DOHH2 (cell line): Measurements from ENCODE around the gene SMIM23.

ENCODE experiments used
- H3F3A ChIP-seq: fragments of 200-600 bp; sonication (generic), shearing (Covaris generic); 2 replicates; pipeline ENCODE4 v1.6.0; 2016; ENCODE audit warnings: antibody characterized with exemption, mild to moderate bottlenecking; ENCODE audit not compliant: control insufficient read depth, insufficient read depth
- H3K27ac ChIP-seq: fragments of 200-600 bp; sonication (generic); 2 replicates; pipeline ENCODE4 v1.5.1; 2014; ENCODE audit warnings: low read depth, mild to moderate bottlenecking, low read length, moderate library complexity
- H3K27me3 ChIP-seq: fragments of 200-600 bp; sonication (generic); 2 replicates; pipeline ENCODE4 v1.6.1; 2014; ENCODE audit warnings: mild to moderate bottlenecking, low read length, mixed read lengths; ENCODE audit not compliant: control insufficient read depth
- H3K36me3 ChIP-seq: fragments of 200-600 bp; sonication (generic); 2 replicates; pipeline ENCODE4 v1.6.1; 2014; ENCODE audit warnings: mild to moderate bottlenecking, low read length, moderate library complexity, mixed read lengths; ENCODE audit not compliant: control insufficient read depth
- H3K4me1 ChIP-seq: fragments of 200-600 bp; sonication (generic); 2 replicates; pipeline ENCODE4 v1.6.1; 2014; ENCODE audit warnings: mild to moderate bottlenecking, low read length, mixed read lengths; ENCODE audit not compliant: control insufficient read depth
- H3K4me2 ChIP-seq: fragments of 200-600 bp; sonication (generic); 2 replicates; pipeline ENCODE4 v1.6.0; 2014; ENCODE audit warnings: mild to moderate bottlenecking, low read length, moderate library complexity
- H3K4me3 ChIP-seq: fragments of 200-600 bp; sonication (generic); 2 replicates; pipeline ENCODE4 v1.5.1; 2014; ENCODE audit warnings: mild to moderate bottlenecking, low read length, mixed read lengths
- H3K79me2 ChIP-seq: fragments of 200-600 bp; sonication (generic); 2 replicates; pipeline ENCODE4 v1.6.1; 2014; ENCODE audit warnings: mild to moderate bottlenecking, low read length, mixed read lengths; ENCODE audit not compliant: control insufficient read depth
- H3K9me2 ChIP-seq: fragments of 200-600 bp; sonication (generic); replicated peaks from 2 replicates; pipeline ENCODE4 v1.6.1; 2014; ENCODE audit warnings: mild to moderate bottlenecking, low read length, mixed read lengths; ENCODE audit not compliant: control insufficient read depth
- H3K9me3 ChIP-seq: fragments of 200-600 bp; sonication (generic); 2 replicates; pipeline ENCODE4 v1.6.1; 2014; ENCODE audit warnings: antibody characterized with exemption, low read length, mixed read lengths; ENCODE audit not compliant: control insufficient read depth, insufficient read depth
- H4K20me1 ChIP-seq: fragments of 200-600 bp; sonication (generic); 2 replicates; pipeline ENCODE4 v1.6.0; 2014; ENCODE audit warnings: low read depth, mild to moderate bottlenecking, antibody characterized with exemption, low read length, moderate library complexity; ENCODE audit not compliant: control insufficient read depth, insufficient read depth
- CTCF ChIP-seq: fragments of 200-600 bp; sonication (generic); IDR thresholded peaks from one replicate; pipeline ENCODE4 v1.5.1; 2014; ENCODE audit warnings: antibody characterized with exemption, mild to moderate bottlenecking, low read depth, low read length; ENCODE audit not compliant: poor library complexity, severe bottlenecking
- EZH2phosphoT487 ChIP-seq: fragments of 200-600 bp; sonication (generic); IDR thresholded peaks from 2 replicates; pipeline ENCODE4 v1.6.1; 2017; ENCODE audit warnings: borderline replicate concordance, mild to moderate bottlenecking, antibody characterized with exemption, low read length, moderate library complexity, mixed read lengths

Gene SMIM23

DNA sequence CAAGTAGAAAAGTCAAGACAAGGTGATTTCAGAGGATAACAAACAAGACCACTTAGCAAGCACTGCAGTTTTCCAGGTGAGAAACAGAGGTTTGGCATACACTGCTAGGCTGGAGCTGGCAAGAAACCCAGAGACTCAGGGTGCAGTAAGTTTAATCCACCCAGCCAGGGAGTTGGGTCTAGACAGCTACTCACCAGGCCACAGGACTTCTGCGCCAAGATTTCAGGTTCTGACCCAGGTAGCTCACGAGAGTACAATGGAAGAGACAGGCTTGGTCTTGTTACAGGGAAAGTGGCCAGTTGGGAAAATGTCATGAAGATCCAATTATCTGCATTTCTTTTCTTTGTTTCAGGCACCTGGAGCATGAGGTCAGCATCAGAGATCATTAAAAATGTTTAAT, 9.8 kb downstream of the SMIM23 start:
- Histone ChIP-seq H3K79me2 (no peaks in the 10 kb centered on the region), H3K4me2 (no peak overlapping the region), H3K4me3 (no peak overlapping the region), H4K20me1 (no peaks in the 10 kb centered on the region), H3K36me3 (no peaks in the 10 kb centered on the region), H3K9me2 (no peaks in the 10 kb centered on the region), H3F3A (no peaks in the 10 kb centered on the region), H3K4me1 (no peaks in the 10 kb centered on the region), H3K9me3 (no peaks in the 10 kb centered on the region), H3K27ac (no peak overlapping the region), H3K27me3 (no peaks in the 10 kb centered on the region)
- TF ChIP-seq EZH2phosphoT487: no peak
- TF ChIP-seq CTCF: no peak

DNA sequence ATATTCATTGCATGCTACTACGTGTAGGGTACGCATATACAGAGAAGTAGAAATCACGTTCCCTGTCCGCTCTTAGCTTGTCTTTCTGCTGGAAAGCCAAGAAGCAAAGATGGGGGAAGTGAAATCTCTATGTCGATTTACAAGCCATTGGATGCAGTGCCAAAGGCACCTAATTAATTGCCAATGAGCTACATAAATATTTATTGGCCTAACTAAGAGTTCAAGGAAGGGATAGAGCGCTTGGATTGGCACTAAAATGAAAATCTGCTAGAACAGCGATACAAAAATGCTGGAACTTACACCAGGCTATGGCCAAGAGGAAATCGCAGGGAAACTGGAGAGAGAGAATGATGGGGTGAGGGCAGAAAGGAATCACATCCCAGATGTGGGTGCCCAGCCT, 10.8 kb downstream of the SMIM23 start:
- Histone ChIP-seq H4K20me1 (no peaks in the 10 kb centered on the region), H3F3A (no peaks in the 10 kb centered on the region), H3K27ac (no peak overlapping the region), H3K9me3 (no peaks in the 10 kb centered on the region), H3K4me3 (no peak overlapping the region), H3K27me3 (no peaks in the 10 kb centered on the region), H3K4me1 (no peaks in the 10 kb centered on the region), H3K79me2 (no peaks in the 10 kb centered on the region), H3K36me3 (no peaks in the 10 kb centered on the region), H3K4me2 (no peak overlapping the region), H3K9me2 (no peaks in the 10 kb centered on the region)
- no peak for TF ChIP-seq CTCF
- TF ChIP-seq EZH2phosphoT487: no peak

- Histone ChIP-seq H3K79me2 (no peaks in the 10 kb centered on the region), H3K27ac (no peak overlapping the region)
- TF ChIP-seq CTCF: no peak
- TF ChIP-seq EZH2phosphoT487: no peak
Observed at GRCh38 chr5:171797543-171797942, 11.9 kb downstream of the SMIM23 start.

DNA sequence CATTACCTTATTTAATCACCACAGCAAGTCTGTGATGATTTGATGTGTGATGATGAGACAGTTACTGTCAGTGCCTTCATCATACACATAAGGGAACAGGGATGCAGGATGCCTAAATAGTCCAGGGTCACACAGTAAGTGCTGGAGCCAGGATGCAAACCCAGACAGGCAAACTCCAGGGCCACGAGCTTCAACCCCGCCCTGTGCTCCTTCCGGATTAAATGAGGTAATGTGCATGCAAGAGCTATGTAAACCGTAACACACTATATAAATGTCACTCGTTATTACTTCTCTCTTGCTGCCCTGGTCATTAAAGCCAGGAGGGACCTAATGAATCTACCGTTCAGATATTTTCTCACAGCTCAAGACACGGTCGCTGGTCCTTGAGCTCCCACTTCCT, 12.8 kb downstream of the SMIM23 start:
- Histone ChIP-seq H4K20me1 (no peaks in the 10 kb centered on the region), H3K4me2 (no peak overlapping the region)

More at GRCh38 chr5:171797543-171797942, 11.9 kb downstream of the SMIM23 start:
- Histone ChIP-seq H3K9me2 (no peaks in the 10 kb centered on the region), H3K4me1 (no peaks in the 10 kb centered on the region), H3K9me3 (no peaks in the 10 kb centered on the region), H3F3A (no peaks in the 10 kb centered on the region), H3K27me3 (no peaks in the 10 kb centered on the region), H3K4me3 (no peak overlapping the region), H3K36me3 (no peaks in the 10 kb centered on the region), H4K20me1 (no peaks in the 10 kb centered on the region), H3K4me2 (no peak overlapping the region)

More for the DNA sequence above, 12.8 kb downstream of the SMIM23 start:
- Histone ChIP-seq H3F3A (no peaks in the 10 kb centered on the region), H3K27me3 (0 out of 2 replicates have a peak, but pooled peaks cover 2% of the 10 kb centered on the region), H3K9me2 (no peaks in the 10 kb centered on the region), H3K9me3 (no peaks in the 10 kb centered on the region), H3K27ac (no peak overlapping the region), H3K79me2 (no peaks in the 10 kb centered on the region), H3K36me3 (no peaks in the 10 kb centered on the region), H3K4me3 (no peak overlapping the region), H3K4me1 (no peaks in the 10 kb centered on the region)
- TF ChIP-seq EZH2phosphoT487 (no peak), CTCF (no peak)
